Naive thymus-derived CD4-positive, alpha-beta T cell (primary cell): Measurements from ENCODE around the gene TMEM14A. TPM values are rescaled to one million over a fixed set of nuclear protein-coding genes. Genes with fewer than 3 reads are reported as not detected.
"Not testable (repeated sequence)": the region's sequence is repeated elsewhere in the genome, so short reads cannot be mapped to it uniquely, and the experiment has no call there.

Source experiments
- ATAC-seq: fragments of 150-1000 bp; cut with Tn5 transposase; 2 replicates; pipeline ENCODE4 v1.10.0; 2021; ENCODE audit warnings: mild to moderate bottlenecking, moderate library complexity
- CTCF ChIA-PET: fragments of 350-600 bp; sonication (Branson Sonifier 250); formaldehyde crosslinking; loops from one replicate; lab custom pipeline; 2021; ENCODE audit warnings: antibody characterized with exemption; lab: Charles Lee
- POLR2A ChIA-PET: fragments of 350-600 bp; sonication (Branson Sonifier 250); formaldehyde crosslinking; loops from one replicate; lab custom pipeline; 2021; ENCODE audit warnings: antibody characterized with exemption, inconsistent platforms; lab: Charles Lee
- DNase-seq, 9 donors: peaks; one replicate each; pipeline versions ENCODE4 v3.0.0 to v3.0.0-alpha.2; 2020 to 2022; ENCODE audit warnings: mixed read lengths in 1 of 9
- H3K27ac ChIP-seq: one replicate; pipeline ENCODE4 v1.7.0; 2013; ENCODE audit warnings: mild to moderate bottlenecking, low read depth, low read length, moderate library complexity
- H3K27me3 ChIP-seq, 2 donors: one replicate each; pipeline ENCODE4 v1.7.0; 2013; ENCODE audit warnings: low read length in 2 of 2, mild to moderate bottlenecking in 2 of 2, moderate library complexity in 2 of 2; ENCODE audit not compliant: control insufficient read depth in 2 of 2, insufficient read depth in 2 of 2
- H3K36me3 ChIP-seq, 3 experiments: 1 replicate in 2 of 3; 2 replicates in 1 of 3; pipeline ENCODE4 v1.7.0; 2013; ENCODE audit warnings: low read length in 3 of 3, mild to moderate bottlenecking in 3 of 3, moderate library complexity in 1 of 3; ENCODE audit not compliant: insufficient read depth in 3 of 3, control insufficient read depth in 2 of 3
- H3K4me1 ChIP-seq, 2 donors: one replicate each; pipeline ENCODE4 v1.7.0; 2013; ENCODE audit warnings: low read length in 2 of 2, mild to moderate bottlenecking in 2 of 2, moderate library complexity in 1 of 2; ENCODE audit not compliant: control insufficient read depth in 2 of 2, insufficient read depth in 2 of 2
- H3K4me3 ChIP-seq: 2 replicates; pipeline ENCODE4 v1.7.0; 2013; ENCODE audit warnings: mild to moderate bottlenecking, low read length
- H3K9me3 ChIP-seq, 3 experiments: 1 replicate in 2 of 3; 2 replicates in 1 of 3; pipeline ENCODE4 v1.7.0; 2013; ENCODE audit warnings: low read length in 3 of 3; ENCODE audit not compliant: control insufficient read depth in 2 of 3
- H3K27ac Mint-ChIP-seq, 9 donors: one replicate each; pipeline ENCODE4 v1.8.0; 2020 to 2022; ENCODE audit warnings: mixed read lengths in 9 of 9, mild to moderate bottlenecking in 8 of 9, moderate library complexity in 5 of 9, inconsistent platforms in 2 of 9
- H3K27me3 Mint-ChIP-seq, 5 donors: one replicate each; pipeline ENCODE4 v1.8.0; 2021 to 2022; ENCODE audit warnings: mixed read lengths in 5 of 5, mild to moderate bottlenecking in 1 of 5
- H3K36me3 Mint-ChIP-seq, 5 donors: one replicate each; pipeline ENCODE4 v1.8.0; 2020 to 2022; ENCODE audit warnings: mixed read lengths in 5 of 5, mild to moderate bottlenecking in 3 of 5, inconsistent platforms in 1 of 5
- H3K4me1 Mint-ChIP-seq, 7 donors: one replicate each; pipeline ENCODE4 v1.8.0; 2020 to 2022; ENCODE audit warnings: mixed read lengths in 7 of 7, mild to moderate bottlenecking in 3 of 7, inconsistent platforms in 1 of 7
- H3K4me3 Mint-ChIP-seq, 10 donors: one replicate each; pipeline ENCODE4 v1.8.0; 2020 to 2022; ENCODE audit warnings: mild to moderate bottlenecking in 10 of 10, mixed read lengths in 10 of 10, moderate library complexity in 6 of 10, inconsistent platforms in 2 of 10
- H3K9me3 Mint-ChIP-seq, 11 donors: one replicate each; pipeline ENCODE4 v1.8.0; 2020 to 2022; ENCODE audit warnings: mixed read lengths in 11 of 11, mild to moderate bottlenecking in 4 of 11, inconsistent platforms in 1 of 11, moderate library complexity in 1 of 11
- intact Hi-C, 2 donors: fragments of 100-400 bp; cut with micrococcal nuclease; formaldehyde crosslinking; loops; one replicate each; pipeline ENCODE4 v1.15.1; 2023
- polyA plus RNA-seq, 2 donors: library from polyadenylated mRNA; unstranded; fragments of 300-500 nt; fragmentation: Illumina TruSeq; gene quantifications; one replicate each; pipeline ENCODE4 v1.2.3, GENCODE V29; 2021
- total RNA-seq, 6 experiments: library from RNA in 5 of 6; stranded (reverse) in 5 of 6; gene quantifications; 1 replicate in 5 of 6; 2 replicates in 1 of 6; pipeline ENCODE4 v1.2.3 and lab custom pipeline; 2021 to 2026

Gene TMEM14A
- total and polyA plus RNA-seq, 7 experiments from 2014 or later, result 5.3 to 26.1 (median 8.1) TPM

DNA sequence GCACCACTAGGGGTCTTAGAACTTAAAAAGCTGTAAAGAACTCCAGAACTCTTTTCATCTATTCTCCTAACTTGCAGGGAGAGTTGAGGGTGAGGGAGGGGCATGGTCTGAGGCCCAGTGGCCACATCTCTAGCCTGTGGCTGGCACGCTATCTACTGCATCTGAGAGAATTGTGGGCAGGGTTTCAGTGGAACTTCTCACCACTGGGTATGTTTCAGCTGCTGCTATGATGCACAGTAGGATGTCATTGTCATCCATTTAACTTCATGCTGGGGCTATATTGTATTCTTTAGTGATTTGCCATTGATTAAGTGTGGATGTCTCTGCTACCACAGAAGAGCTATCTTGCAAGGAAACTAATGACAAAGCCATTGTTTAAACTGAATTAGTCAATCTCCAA is 4.5 kb downstream of the TMEM14A start:
- Histone ChIP-seq H3K4me3 (no peak overlapping the region), H3K9me3 (no peaks in the 10 kb centered on the region), H3K36me3 (no peaks in the 10 kb centered on the region), H3K4me1 (peaks cover 10 to 12% of the 10 kb centered on the region in 2 donors), H3K27me3 (no peaks in the 10 kb centered on the region), H3K27ac (no peak overlapping the region)
- Mint-ChIP-seq H3K4me3 (no peak overlapping the region), H3K4me1 (peaks cover 28 to 30% (median 29%) of the 10 kb centered on the region in 7 donors), H3K36me3 (peaks cover 7 to 36% (median 21%) of the 10 kb centered on the region in 5 donors), H3K9me3 (peaks cover 0 to 1% (median 0%) of the 10 kb centered on the region in 11 donors), H3K27ac (no peak overlapping the region), H3K27me3 (peaks cover 0 to 3% (median 0%) of the 10 kb centered on the region in 5 donors)
- no peak for DNase-seq
- CTCF ChIA-PET, result no interaction called here
- intact Hi-C loops, result no loop called here
- POLR2A ChIA-PET, result no interaction called here
- no peak for ATAC-seq

GRCh38 chr6:52676631-52677030 is 5.7 kb downstream of the TMEM14A start:
- H3K4me1 ChIP-seq, H3K27me3 Mint-ChIP-seq, H3K36me3 ChIP-seq, intact Hi-C loops, DNase-seq, H3K27me3 ChIP-seq, CTCF ChIA-PET, H3K4me3 ChIP-seq, H3K9me3 ChIP-seq, H3K9me3 Mint-ChIP-seq, H3K27ac Mint-ChIP-seq, H3K27ac ChIP-seq, POLR2A ChIA-PET, H3K4me3 Mint-ChIP-seq, ATAC-seq: not testable (repeated sequence)
- H3K36me3 Mint-ChIP-seq, result peaks cover 7 to 44% (median 22%) of the 10 kb centered on the region in 5 donors
- peaks cover 18 to 26% (median 19%) of the 10 kb centered on the region in 7 donors for H3K4me1 Mint-ChIP-seq

DNA sequence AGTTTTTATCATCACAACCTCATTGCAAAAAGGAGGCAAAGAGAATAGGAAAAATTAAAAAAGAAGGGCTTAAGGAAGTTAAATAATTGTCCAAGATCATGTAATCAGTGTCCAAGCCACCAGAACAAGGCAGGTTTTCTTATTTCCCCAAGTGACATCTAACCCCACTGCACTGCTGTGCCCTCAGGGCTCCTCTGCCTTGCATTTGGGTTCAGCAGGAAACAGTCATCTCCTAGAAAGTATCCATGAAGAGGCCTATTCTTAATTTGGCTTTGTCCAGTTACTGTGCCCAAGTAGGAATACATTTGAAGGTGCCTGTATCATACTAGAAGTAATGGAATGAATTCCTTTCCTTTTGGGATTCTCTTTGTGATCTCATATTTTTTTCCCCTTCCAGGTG is 10.5 kb downstream of the TMEM14A start:
- CTCF ChIA-PET, result interaction anchor here (1.5 kb wide), 1 partner anchor 18 kb away, joined by 3 read pairs; no protein-coding TSS in a partner anchor
- POLR2A ChIA-PET, result no interaction called here
- H3K27ac Mint-ChIP-seq, result no peak overlapping the region
- Histone ChIP-seq H3K36me3 (peaks cover 0 to 23% (median 0%) of the 10 kb centered on the region in 3 experiments), H3K4me1 (no peaks in the 10 kb centered on the region), H3K27ac (no peak overlapping the region), H3K27me3 (no peaks in the 10 kb centered on the region), H3K9me3 (no peaks in the 10 kb centered on the region), H3K4me3 (no peak overlapping the region)
- H3K9me3 Mint-ChIP-seq, result peaks cover 0 to 1% (median 0%) of the 10 kb centered on the region in 11 donors
- peaks cover 8 to 66% (median 30%) of the 10 kb centered on the region in 5 donors for H3K36me3 Mint-ChIP-seq
- H3K4me1 Mint-ChIP-seq, result peaks cover 0 to 8% (median 0%) of the 10 kb centered on the region in 7 donors
- intact Hi-C loops, result no loop called here
- H3K27me3 Mint-ChIP-seq, result no peaks in the 10 kb centered on the region
- DNase-seq (no peak), ATAC-seq (no peak)
- no peak overlapping the region for H3K4me3 Mint-ChIP-seq

GRCh38 chr6:52686878-52687699 is 16.2 kb downstream of the TMEM14A start:
- no peaks in the 10 kb centered on the region for H3K9me3 ChIP-seq
- intact Hi-C loops, result no loop called here
- ChIA-PET CTCF (no interaction called here), POLR2A (no interaction called here)
- DNase-seq (no peak), ATAC-seq (no peak)
- H3K36me3 ChIP-seq, result peaks cover 0 to 14% (median 0%) of the 10 kb centered on the region in 3 experiments
- no peak overlapping the region for H3K4me3 ChIP-seq
- H3K27me3 ChIP-seq, result no peaks in the 10 kb centered on the region
- H3K27ac Mint-ChIP-seq, result no peak overlapping the region
- no peaks in the 10 kb centered on the region for H3K9me3 Mint-ChIP-seq
- peaks cover 9 to 50% (median 25%) of the 10 kb centered on the region in 5 donors for H3K36me3 Mint-ChIP-seq
- no peaks in the 10 kb centered on the region for H3K4me1 ChIP-seq
- peaks cover 0 to 6% (median 0%) of the 10 kb centered on the region in 5 donors for H3K27me3 Mint-ChIP-seq
- peaks cover 0 to 2% (median 0%) of the 10 kb centered on the region in 7 donors for H3K4me1 Mint-ChIP-seq
- H3K27ac ChIP-seq, result no peak overlapping the region
- no peak overlapping the region for H3K4me3 Mint-ChIP-seq

DNA sequence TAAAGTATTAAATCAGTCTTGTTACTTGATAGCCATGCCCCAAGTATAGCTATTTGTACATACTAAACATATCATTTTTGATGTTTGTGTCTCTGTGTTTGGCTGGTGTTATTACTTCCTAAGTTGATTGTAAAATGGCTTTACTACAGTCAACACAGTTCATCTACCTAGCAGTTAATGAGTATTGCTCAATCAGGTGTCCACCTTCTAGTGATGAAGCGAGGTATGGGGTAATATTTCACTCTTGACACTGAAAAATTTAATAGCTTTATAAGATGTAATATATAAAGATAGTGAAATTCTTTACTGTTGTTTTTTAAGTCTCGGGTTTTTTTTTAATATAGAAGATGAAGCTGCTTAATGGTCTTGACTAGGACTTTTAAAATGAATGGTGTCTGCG is 18.9 kb downstream of the TMEM14A start:
- intact Hi-C loops, result no loop called here
- peaks cover 0 to 6% (median 0%) of the 10 kb centered on the region in 5 donors for H3K27me3 Mint-ChIP-seq
- ATAC-seq, result no peak
- no peaks in the 10 kb centered on the region for H3K9me3 Mint-ChIP-seq
- no peak overlapping the region for H3K4me3 ChIP-seq
- H3K36me3 Mint-ChIP-seq, result peaks cover 3 to 31% (median 11%) of the 10 kb centered on the region in 5 donors
- CTCF ChIA-PET, result no interaction called here
- no peaks in the 10 kb centered on the region for H3K9me3 ChIP-seq
- DNase-seq, result no peak
- H3K27ac Mint-ChIP-seq, result no peak overlapping the region
- H3K4me3 Mint-ChIP-seq, result no peak overlapping the region
- H3K27me3 ChIP-seq, result no peaks in the 10 kb centered on the region
- H3K36me3 ChIP-seq, result peaks cover 0 to 4% (median 0%) of the 10 kb centered on the region in 3 experiments
- H3K4me1 ChIP-seq, result no peaks in the 10 kb centered on the region
- no peak overlapping the region for H3K27ac ChIP-seq
- peaks cover 0 to 2% (median 0%) of the 10 kb centered on the region in 7 donors for H3K4me1 Mint-ChIP-seq
- POLR2A ChIA-PET, result no interaction called here

GRCh38 chr6:52691718-52692117 is 20.8 kb downstream of the TMEM14A start:
- Mint-ChIP-seq H3K27ac (no peak overlapping the region), H3K4me3 (no peak overlapping the region), H3K9me3 (no peaks in the 10 kb centered on the region), H3K36me3 (peaks cover 0 to 26% (median 5%) of the 10 kb centered on the region in 5 donors), H3K4me1 (no peaks in the 10 kb centered on the region), H3K27me3 (peaks cover 0 to 12% (median 0%) of the 10 kb centered on the region in 5 donors)
- intact Hi-C loops, result no loop called here
- Histone ChIP-seq H3K4me3 (no peak overlapping the region), H3K4me1 (no peaks in the 10 kb centered on the region), H3K27me3 (no peaks in the 10 kb centered on the region), H3K27ac (no peak overlapping the region), H3K9me3 (no peaks in the 10 kb centered on the region), H3K36me3 (no peaks in the 10 kb centered on the region)
- DNase-seq (no peak), ATAC-seq (no peak)
- ChIA-PET CTCF (no interaction called here), POLR2A (no interaction called here)
